Body of pancreas (tissue), 4 donors: ENCODE data around the gene GPATCH2. TPM values are rescaled to one million over a fixed set of nuclear protein-coding genes. Genes with fewer than 3 reads are reported as not detected.

Experiments
- ATAC-seq: fragments of 150-250 bp; one replicate; pipeline ENCODE4 v1.9.1; 2016
- DNase-seq, 4 donors: peaks; one replicate each; pipeline ENCODE4 v3.0.0-alpha.2; 2019
- H3K27ac ChIP-seq, 4 donors: fragments of 200-600 bp; sonication (generic); 1 replicate in 3 of 4; 2 replicates in 1 of 4; pipeline versions ENCODE4 v1.5.1 to v1.6.1; 2016 to 2019; ENCODE audit warnings: mild to moderate bottlenecking in 1 of 4, mixed read lengths in 1 of 4, moderate library complexity in 1 of 4
- H3K27me3 ChIP-seq, 2 donors: fragments of 200-600 bp; sonication (generic); one replicate each; pipeline ENCODE4 v1.6.0; 2016; ENCODE audit warnings: mild to moderate bottlenecking in 1 of 2
- H3K36me3 ChIP-seq, 2 donors: fragments of 200-600 bp; sonication (generic); replicated peaks in 1 of 2; 2 replicates each; pipeline ENCODE4 v1.5.1; 2016; ENCODE audit warnings: low read depth in 2 of 2; ENCODE audit not compliant: insufficient read depth in 1 of 2
- H3K4me1 ChIP-seq: fragments of 200-600 bp; sonication (generic); one replicate; pipeline ENCODE4 v1.6.0; 2016
- H3K4me3 ChIP-seq, 2 donors: fragments of 200-600 bp; sonication (generic); 1 replicate in 1 of 2; 2 replicates in 1 of 2; pipeline ENCODE4 v1.5.1; 2016 to 2019
- H3K9me3 ChIP-seq, 3 donors: fragments of 200-600 bp; sonication (generic); 1 replicate in 2 of 3; 2 replicates in 1 of 3; pipeline ENCODE4 v1.5.1; 2016
- POLR2A ChIP-seq, 3 donors: fragments of 450-650 bp; IDR thresholded peaks; one replicate each; pipeline ENCODE4 v1.6.1; 2016; ENCODE audit warnings: antibody characterized with exemption in 3 of 3, mild to moderate bottlenecking in 2 of 3
- WGBS, 2 donors: methylation state at CpG; one replicate each; pipeline ENCODE4 v1.1.5; 2017; 5-methylcytosine and 5-hydroxymethylcytosine counted together
- intact Hi-C: fragments of 100-400 bp; cut with DNase I; formaldehyde crosslinking; loops from one replicate; pipeline ENCODE4 v1.15.1; 2023
- total RNA-seq, 2 donors: library from RNA; depleted of rRNA; stranded (reverse); fragments of >200 nt; gene quantifications; one replicate each; pipeline ENCODE4 v1.1.0, GENCODE V29; 2016
- TF ChIP-seq, protein P1 (sequence below), 7 experiments: fragments of 450-650 bp in 4 of 7; fragments of 200-600 bp in 3 of 7; sonication (generic) in 3 of 7; IDR thresholded peaks; one replicate each; pipeline ENCODE4 v1.5.1; 2016 to 2019; ENCODE audit warnings: antibody characterized with exemption in 7 of 7

The GPATCH2 gene
- total RNA-seq, 2 donors from 2014 or later: 9.6 to 32.0 TPM

DNA sequence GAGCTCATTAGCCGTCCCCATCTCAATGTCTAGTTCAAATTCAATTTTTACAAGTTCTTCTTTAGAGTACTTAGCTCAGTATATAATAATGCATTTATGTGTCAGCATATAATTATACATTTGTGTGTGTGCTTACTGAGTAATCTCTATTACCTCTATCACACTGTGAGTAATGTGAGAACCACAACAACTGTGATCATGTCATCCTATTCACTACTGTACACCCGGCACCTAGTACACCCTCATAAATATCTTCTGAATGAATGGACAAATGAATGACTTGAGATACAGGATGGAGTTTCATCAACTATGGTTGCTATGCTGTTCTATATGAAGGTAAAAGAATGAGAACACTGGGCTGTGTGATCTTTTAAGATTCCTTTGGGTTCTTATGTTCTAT lies 124.0 kb downstream of the GPATCH2 start:
- WGBS, 2 donors: 84 to 92% methylated on average over 2 of the region's 2 CpGs
- intact Hi-C loops: no loop called here
- ATAC-seq (no peak), DNase-seq (no peak)
- Histone ChIP-seq H3K4me3 (no peak overlapping the region), H3K36me3 (no peaks in the 10 kb centered on the region), H3K4me1 (no peaks in the 10 kb centered on the region), H3K9me3 (no peaks in the 10 kb centered on the region), H3K27ac (no peak overlapping the region), H3K27me3 (no peaks in the 10 kb centered on the region)
- TF ChIP-seq POLR2A (IDR thresholded peaks at IDR 0.05): no peak
- TF ChIP-seq, protein P1, sequence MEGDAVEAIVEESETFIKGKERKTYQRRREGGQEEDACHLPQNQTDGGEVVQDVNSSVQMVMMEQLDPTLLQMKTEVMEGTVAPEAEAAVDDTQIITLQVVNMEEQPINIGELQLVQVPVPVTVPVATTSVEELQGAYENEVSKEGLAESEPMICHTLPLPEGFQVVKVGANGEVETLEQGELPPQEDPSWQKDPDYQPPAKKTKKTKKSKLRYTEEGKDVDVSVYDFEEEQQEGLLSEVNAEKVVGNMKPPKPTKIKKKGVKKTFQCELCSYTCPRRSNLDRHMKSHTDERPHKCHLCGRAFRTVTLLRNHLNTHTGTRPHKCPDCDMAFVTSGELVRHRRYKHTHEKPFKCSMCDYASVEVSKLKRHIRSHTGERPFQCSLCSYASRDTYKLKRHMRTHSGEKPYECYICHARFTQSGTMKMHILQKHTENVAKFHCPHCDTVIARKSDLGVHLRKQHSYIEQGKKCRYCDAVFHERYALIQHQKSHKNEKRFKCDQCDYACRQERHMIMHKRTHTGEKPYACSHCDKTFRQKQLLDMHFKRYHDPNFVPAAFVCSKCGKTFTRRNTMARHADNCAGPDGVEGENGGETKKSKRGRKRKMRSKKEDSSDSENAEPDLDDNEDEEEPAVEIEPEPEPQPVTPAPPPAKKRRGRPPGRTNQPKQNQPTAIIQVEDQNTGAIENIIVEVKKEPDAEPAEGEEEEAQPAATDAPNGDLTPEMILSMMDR (IDR thresholded peaks at IDR 0.05): no peak

DNA sequence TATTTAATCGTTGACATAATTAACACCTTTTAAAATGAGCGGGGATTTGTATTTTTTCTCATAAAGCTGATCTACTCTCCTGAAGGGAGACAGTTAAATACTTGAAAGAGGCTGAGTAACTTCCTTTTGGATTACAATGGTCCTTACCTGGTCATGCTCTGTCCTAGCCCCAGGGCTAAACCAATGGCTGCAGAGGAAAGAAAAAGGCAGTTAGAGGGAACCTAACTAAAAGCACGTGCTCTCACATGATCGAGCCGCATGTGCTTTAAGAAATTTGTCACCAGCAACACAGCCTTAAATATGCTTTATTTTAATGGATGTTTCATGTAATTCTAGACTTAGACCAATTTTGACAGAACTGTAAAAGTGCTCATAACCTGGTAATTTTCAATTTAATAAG lies 132.7 kb downstream of the GPATCH2 start:
- Histone ChIP-seq H3K27ac (no peak overlapping the region), H3K36me3 (no peaks in the 10 kb centered on the region), H3K9me3 (no peaks in the 10 kb centered on the region), H3K4me1 (no peaks in the 10 kb centered on the region), H3K27me3 (no peaks in the 10 kb centered on the region), H3K4me3 (no peak overlapping the region)
- TF ChIP-seq, protein P1 (IDR thresholded peaks at IDR 0.05): no peak
- no peak for TF ChIP-seq POLR2A (IDR thresholded peaks at IDR 0.05)
- WGBS, 2 donors: 85 to 88% methylated on average over 5 of the region's 5 CpGs
- intact Hi-C loops: no loop called here
- DNase-seq: no peak
- no peak for ATAC-seq

DNA sequence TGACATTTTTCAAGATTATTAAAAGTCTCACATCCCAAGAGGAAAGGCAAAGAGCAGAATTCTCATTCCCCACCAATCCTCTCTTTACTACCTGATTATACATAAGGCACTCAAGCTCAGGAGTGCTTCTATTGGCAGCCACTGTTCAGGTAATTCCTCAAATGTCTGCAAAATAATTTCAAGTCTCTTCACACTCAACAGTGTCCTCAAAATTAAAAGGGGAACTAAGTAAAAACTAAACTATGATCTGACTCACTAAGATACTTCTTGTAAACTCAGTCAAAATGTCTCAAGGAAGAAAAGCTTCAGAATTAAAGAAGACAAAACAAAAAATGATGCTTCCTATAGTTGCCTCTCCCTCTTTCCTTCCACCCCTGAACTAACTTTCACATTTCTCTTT lies 135.6 kb downstream of the GPATCH2 start:
- Histone ChIP-seq H3K27me3 (no peaks in the 10 kb centered on the region), H3K9me3 (no peaks in the 10 kb centered on the region), H3K36me3 (peaks cover 0 to 4% of the 10 kb centered on the region in 2 donors), H3K27ac (no peak overlapping the region), H3K4me1 (no peaks in the 10 kb centered on the region), H3K4me3 (no peak overlapping the region)
- no peak for TF ChIP-seq POLR2A (IDR thresholded peaks at IDR 0.05)
- TF ChIP-seq, protein P1 (IDR thresholded peaks at IDR 0.05): no peak
- intact Hi-C loops: no loop called here
- DNase-seq (no peak), ATAC-seq (no peak)

DNA sequence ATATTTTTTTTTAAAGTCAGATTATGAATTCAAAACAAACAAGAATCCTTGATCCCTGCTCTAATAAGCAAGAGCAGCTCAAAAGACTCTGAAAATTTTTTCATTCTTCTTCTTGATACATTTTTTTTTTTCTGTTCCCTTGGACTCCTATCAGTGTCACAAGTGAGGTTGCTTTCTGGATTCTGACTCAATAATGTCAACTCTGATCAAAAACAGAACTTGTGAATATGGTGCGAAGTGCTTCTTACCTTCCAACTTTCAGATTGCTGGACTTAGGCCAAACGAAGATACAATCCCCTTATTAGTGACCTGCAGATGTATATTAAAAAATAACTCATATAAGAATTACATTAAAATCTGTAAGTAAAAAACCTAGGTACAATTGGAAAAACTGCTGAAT lies 136.1 kb downstream of the GPATCH2 start:
- intact Hi-C loops: no loop called here
- ATAC-seq (no peak), DNase-seq (no peak)
- no peaks in the 10 kb centered on the region for H3K9me3 ChIP-seq
- no peak overlapping the region for H3K4me3 ChIP-seq
- peaks cover 0 to 4% of the 10 kb centered on the region in 2 donors for H3K36me3 ChIP-seq
- H3K27ac ChIP-seq: no peak overlapping the region
- 74 to 82% methylated on average over 2 of the region's 2 CpGs for WGBS, 2 donors
- H3K4me1 ChIP-seq: no peaks in the 10 kb centered on the region
- TF ChIP-seq, protein P1 (IDR thresholded peaks at IDR 0.05): no peak
- no peaks in the 10 kb centered on the region for H3K27me3 ChIP-seq

DNA sequence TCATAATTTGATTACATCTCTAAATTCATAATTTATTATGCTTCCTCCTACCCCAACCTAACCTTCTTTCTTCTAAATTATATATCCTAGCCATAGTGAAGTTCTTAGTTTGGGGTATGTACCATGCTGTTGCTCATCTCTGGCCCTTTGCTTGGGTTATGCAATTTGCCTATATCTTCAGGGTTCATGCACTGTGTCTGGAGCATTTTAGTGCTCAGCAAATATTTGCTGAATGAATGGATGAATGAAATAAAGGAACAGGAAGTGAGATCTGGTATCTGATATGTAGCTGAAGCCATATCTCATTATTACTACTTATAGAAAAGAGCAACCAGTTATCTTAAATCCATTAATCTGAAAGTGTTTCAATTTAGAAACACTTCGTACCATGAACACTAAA lies 137.6 kb downstream of the GPATCH2 start:
- H3K27me3 ChIP-seq: no peaks in the 10 kb centered on the region
- H3K4me1 ChIP-seq: no peaks in the 10 kb centered on the region
- intact Hi-C loops: no loop called here
- 92 to 96% methylated on average over 1 of the region's 1 CpG for WGBS, 2 donors
- H3K9me3 ChIP-seq: no peaks in the 10 kb centered on the region
- no peak for ATAC-seq
- DNase-seq: no peak
- H3K36me3 ChIP-seq: peaks cover 0 to 4% of the 10 kb centered on the region in 2 donors
- H3K4me3 ChIP-seq: no peak overlapping the region
- no peak overlapping the region for H3K27ac ChIP-seq
- TF ChIP-seq, protein P1 (IDR thresholded peaks at IDR 0.05): no peak
- no peak for TF ChIP-seq POLR2A (IDR thresholded peaks at IDR 0.05)
